Measurements from ENCODE around the gene PTS. TPM values are rescaled to one million over a fixed set of nuclear protein-coding genes. Genes with fewer than 3 reads are reported as not detected.

PTS gene
- total and polyA plus RNA-seq, 4 donors = 11.3 to 106 (median 49.5) TPM

DNA sequence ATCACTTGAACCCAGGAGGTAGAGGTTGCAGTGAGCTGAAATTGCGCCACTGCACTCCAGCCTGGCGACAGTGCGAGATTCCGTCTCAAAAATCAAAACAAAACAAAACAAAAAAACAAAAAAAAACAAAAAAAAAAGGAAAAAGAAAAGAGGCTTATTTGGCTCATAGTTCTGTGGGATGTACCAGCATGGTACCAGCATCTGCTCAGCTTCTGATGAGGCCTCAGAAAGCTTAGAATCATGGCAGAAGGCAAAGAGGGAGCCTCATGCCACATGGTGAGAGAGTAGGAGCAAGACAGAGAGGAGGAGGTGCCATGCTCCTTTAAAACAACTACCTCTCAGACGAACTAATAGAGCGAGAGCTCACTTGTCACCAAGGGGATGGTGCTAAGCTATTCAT is 10.6 kb upstream of the PTS start:
- no peak overlapping the region for H3K9ac ChIP-seq (ENCODE audit: low read depth in 1 of 2, low read length in 2 of 2)
- peaks cover 6 to 75% (median 51%) of the 10 kb centered on the region in 4 donors for H3K4me1 ChIP-seq (ENCODE audit: control insufficient read depth in 4 of 4, insufficient read depth in 4 of 4, low read length in 3 of 4)
- H3K27me3 ChIP-seq (ENCODE audit: control insufficient read depth in 4 of 4, insufficient read depth in 4 of 4, low read length in 3 of 4) = no peaks in the 10 kb centered on the region
- H3K4me3 ChIP-seq (ENCODE audit: low read depth in 1 of 3, low read length in 3 of 3) = no peak overlapping the region
- 81% methylated on average over 6 of the region's 6 CpGs for WGBS
- H3K9me3 ChIP-seq (ENCODE audit: control insufficient read depth in 4 of 4, low read length in 3 of 4) = no peaks in the 10 kb centered on the region
- no peak for DNase-seq (ENCODE audit: low spot score)
- H3K36me3 ChIP-seq (ENCODE audit: control insufficient read depth in 4 of 4, insufficient read depth in 3 of 4, low read depth in 1 of 4, low read length in 3 of 4) = peaks cover 0 to 10% (median 4%) of the 10 kb centered on the region in 4 donors
- TF ChIP-seq EGR1 (IDR thresholded peaks at IDR 0.05; ENCODE audit: low read depth in 2 of 2) = no peak
- no peak for TF ChIP-seq NR2F2 (IDR thresholded peaks at IDR 0.05)
- TF ChIP-seq, protein P1, sequence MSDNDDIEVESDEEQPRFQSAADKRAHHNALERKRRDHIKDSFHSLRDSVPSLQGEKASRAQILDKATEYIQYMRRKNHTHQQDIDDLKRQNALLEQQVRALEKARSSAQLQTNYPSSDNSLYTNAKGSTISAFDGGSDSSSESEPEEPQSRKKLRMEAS (IDR thresholded peaks at IDR 0.05) = no peak
- no peak for TF ChIP-seq GABPA (IDR thresholded peaks at IDR 0.05 in 1 of 2, conservative IDR thresholded peaks at IDR 0.05 in 1 of 2)
- TF ChIP-seq, protein P2, sequence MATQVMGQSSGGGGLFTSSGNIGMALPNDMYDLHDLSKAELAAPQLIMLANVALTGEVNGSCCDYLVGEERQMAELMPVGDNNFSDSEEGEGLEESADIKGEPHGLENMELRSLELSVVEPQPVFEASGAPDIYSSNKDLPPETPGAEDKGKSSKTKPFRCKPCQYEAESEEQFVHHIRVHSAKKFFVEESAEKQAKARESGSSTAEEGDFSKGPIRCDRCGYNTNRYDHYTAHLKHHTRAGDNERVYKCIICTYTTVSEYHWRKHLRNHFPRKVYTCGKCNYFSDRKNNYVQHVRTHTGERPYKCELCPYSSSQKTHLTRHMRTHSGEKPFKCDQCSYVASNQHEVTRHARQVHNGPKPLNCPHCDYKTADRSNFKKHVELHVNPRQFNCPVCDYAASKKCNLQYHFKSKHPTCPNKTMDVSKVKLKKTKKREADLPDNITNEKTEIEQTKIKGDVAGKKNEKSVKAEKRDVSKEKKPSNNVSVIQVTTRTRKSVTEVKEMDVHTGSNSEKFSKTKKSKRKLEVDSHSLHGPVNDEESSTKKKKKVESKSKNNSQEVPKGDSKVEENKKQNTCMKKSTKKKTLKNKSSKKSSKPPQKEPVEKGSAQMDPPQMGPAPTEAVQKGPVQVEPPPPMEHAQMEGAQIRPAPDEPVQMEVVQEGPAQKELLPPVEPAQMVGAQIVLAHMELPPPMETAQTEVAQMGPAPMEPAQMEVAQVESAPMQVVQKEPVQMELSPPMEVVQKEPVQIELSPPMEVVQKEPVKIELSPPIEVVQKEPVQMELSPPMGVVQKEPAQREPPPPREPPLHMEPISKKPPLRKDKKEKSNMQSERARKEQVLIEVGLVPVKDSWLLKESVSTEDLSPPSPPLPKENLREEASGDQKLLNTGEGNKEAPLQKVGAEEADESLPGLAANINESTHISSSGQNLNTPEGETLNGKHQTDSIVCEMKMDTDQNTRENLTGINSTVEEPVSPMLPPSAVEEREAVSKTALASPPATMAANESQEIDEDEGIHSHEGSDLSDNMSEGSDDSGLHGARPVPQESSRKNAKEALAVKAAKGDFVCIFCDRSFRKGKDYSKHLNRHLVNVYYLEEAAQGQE (IDR thresholded peaks at IDR 0.05) = no peak
- TF ChIP-seq RAD21 (IDR thresholded peaks at IDR 0.05) = no peak
- TF ChIP-seq FOXA2 (IDR thresholded peaks at IDR 0.05) = no peak
- no peak for TF ChIP-seq SP1 (IDR thresholded peaks at IDR 0.05)
- no peak for TF ChIP-seq HNF4A (conservative IDR thresholded peaks at IDR 0.05)
- TF ChIP-seq, protein P3, sequence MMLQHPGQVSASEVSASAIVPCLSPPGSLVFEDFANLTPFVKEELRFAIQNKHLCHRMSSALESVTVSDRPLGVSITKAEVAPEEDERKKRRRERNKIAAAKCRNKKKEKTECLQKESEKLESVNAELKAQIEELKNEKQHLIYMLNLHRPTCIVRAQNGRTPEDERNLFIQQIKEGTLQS (IDR thresholded peaks at IDR 0.05) = no peak
- TF ChIP-seq JUND (IDR thresholded peaks at IDR 0.05) = no peak
- no peak for TF ChIP-seq TAF1 (conservative IDR thresholded peaks at IDR 0.05)
- TF ChIP-seq FOXA1 (IDR thresholded peaks at IDR 0.05) = no peak
- TF ChIP-seq, protein P4, sequence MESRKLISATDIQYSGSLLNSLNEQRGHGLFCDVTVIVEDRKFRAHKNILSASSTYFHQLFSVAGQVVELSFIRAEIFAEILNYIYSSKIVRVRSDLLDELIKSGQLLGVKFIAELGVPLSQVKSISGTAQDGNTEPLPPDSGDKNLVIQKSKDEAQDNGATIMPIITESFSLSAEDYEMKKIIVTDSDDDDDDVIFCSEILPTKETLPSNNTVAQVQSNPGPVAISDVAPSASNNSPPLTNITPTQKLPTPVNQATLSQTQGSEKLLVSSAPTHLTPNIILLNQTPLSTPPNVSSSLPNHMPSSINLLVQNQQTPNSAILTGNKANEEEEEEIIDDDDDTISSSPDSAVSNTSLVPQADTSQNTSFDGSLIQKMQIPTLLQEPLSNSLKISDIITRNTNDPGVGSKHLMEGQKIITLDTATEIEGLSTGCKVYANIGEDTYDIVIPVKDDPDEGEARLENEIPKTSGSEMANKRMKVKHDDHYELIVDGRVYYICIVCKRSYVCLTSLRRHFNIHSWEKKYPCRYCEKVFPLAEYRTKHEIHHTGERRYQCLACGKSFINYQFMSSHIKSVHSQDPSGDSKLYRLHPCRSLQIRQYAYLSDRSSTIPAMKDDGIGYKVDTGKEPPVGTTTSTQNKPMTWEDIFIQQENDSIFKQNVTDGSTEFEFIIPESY (IDR thresholded peaks at IDR 0.05) = no peak
- TF ChIP-seq YY1 (IDR thresholded peaks at IDR 0.05) = no peak
- TF ChIP-seq, protein P5, sequence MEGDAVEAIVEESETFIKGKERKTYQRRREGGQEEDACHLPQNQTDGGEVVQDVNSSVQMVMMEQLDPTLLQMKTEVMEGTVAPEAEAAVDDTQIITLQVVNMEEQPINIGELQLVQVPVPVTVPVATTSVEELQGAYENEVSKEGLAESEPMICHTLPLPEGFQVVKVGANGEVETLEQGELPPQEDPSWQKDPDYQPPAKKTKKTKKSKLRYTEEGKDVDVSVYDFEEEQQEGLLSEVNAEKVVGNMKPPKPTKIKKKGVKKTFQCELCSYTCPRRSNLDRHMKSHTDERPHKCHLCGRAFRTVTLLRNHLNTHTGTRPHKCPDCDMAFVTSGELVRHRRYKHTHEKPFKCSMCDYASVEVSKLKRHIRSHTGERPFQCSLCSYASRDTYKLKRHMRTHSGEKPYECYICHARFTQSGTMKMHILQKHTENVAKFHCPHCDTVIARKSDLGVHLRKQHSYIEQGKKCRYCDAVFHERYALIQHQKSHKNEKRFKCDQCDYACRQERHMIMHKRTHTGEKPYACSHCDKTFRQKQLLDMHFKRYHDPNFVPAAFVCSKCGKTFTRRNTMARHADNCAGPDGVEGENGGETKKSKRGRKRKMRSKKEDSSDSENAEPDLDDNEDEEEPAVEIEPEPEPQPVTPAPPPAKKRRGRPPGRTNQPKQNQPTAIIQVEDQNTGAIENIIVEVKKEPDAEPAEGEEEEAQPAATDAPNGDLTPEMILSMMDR (IDR thresholded peaks at IDR 0.05; ENCODE audit: low read depth, low read length, missing input control) = no peak
- TF ChIP-seq HNF4G (IDR thresholded peaks at IDR 0.05) = no peak
- TF ChIP-seq RXRA (IDR thresholded peaks at IDR 0.05) = no peak
- peak overlapping the region; percentile 64 to 85 for H3K27ac ChIP-seq (ENCODE audit: low read depth in 1 of 2, low read length in 2 of 2)

Measured in liver (tissue), 9 donors.